ENCODE data around the gene TTC3. TPM values are rescaled to one million over a fixed set of nuclear protein-coding genes. Genes with fewer than 3 reads are reported as not detected.

TTC3 gene
- total and polyA plus RNA-seq, 2 of the 13 experiments (the other 11 are each of a cell fraction or from before 2014, with no cell fraction given), result 55.7 to 108 TPM

GRCh38 chr21:37153935-37154350 is 80.9 kb downstream of the TTC3 start (continued):
- TF ChIP-seq ZNF407 (CRISPR knock-in tag; IDR thresholded peaks at IDR 0.05; ENCODE audit: not compliant biosample characterization), result no peak
- TF ChIP-seq ZNF564 (CRISPR knock-in tag; IDR thresholded peaks at IDR 0.05), result no peak
- 0 out of 2 replicates have a peak, but pooled peaks have one; percentile 39 for TF ChIP-seq ZSCAN29 (CRISPR knock-in tag; conservative IDR thresholded peaks at IDR 0.05)
- TF ChIP-seq ZNF761 (CRISPR knock-in tag; conservative IDR thresholded peaks at IDR 0.05), result no peak
- TF ChIP-seq FOXP1 (IDR thresholded peaks at IDR 0.05), result no peak
- peak; percentile 69 for TF ChIP-seq FOXP1 (CRISPR knock-in tag; IDR thresholded peaks at IDR 0.05)
- 0 out of 2 replicates have a peak, but pooled peaks have one; percentile 40 for TF ChIP-seq ATF7-NPFF (CRISPR knock-in tag; IDR thresholded peaks at IDR 0.05; ENCODE audit: low read depth)
- no peak for TF ChIP-seq SCMH1 (CRISPR knock-in tag; IDR thresholded peaks at IDR 0.05; ENCODE audit: borderline replicate concordance)
- TF ChIP-seq AGO2 (optimal IDR thresholded peaks at IDR 0.05; ENCODE audit: low read depth, low read length), result no peak
- no peak for TF ChIP-seq ZMYM2 (CRISPR knock-in tag; IDR thresholded peaks at IDR 0.05)
- TF ChIP-seq NBN (conservative IDR thresholded peaks at IDR 0.05), result no peak
- TF ChIP-seq FOXK1 (CRISPR knock-in tag; IDR thresholded peaks at IDR 0.05; ENCODE audit: borderline replicate concordance, low read depth), result peak; percentile 71; the same call in 1 of the 2 replicates
- TF ChIP-seq ZNF496 (CRISPR knock-in tag; IDR thresholded peaks at IDR 0.05; ENCODE audit: insufficient replicate concordance), result no peak
- TF ChIP-seq, protein P1, sequence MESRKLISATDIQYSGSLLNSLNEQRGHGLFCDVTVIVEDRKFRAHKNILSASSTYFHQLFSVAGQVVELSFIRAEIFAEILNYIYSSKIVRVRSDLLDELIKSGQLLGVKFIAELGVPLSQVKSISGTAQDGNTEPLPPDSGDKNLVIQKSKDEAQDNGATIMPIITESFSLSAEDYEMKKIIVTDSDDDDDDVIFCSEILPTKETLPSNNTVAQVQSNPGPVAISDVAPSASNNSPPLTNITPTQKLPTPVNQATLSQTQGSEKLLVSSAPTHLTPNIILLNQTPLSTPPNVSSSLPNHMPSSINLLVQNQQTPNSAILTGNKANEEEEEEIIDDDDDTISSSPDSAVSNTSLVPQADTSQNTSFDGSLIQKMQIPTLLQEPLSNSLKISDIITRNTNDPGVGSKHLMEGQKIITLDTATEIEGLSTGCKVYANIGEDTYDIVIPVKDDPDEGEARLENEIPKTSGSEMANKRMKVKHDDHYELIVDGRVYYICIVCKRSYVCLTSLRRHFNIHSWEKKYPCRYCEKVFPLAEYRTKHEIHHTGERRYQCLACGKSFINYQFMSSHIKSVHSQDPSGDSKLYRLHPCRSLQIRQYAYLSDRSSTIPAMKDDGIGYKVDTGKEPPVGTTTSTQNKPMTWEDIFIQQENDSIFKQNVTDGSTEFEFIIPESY (CRISPR knock-in tag; IDR thresholded peaks at IDR 0.05), result peak; percentile 42; the same call in 1 of the 2 replicates
- TF ChIP-seq KMT2A (CRISPR knock-in tag; IDR thresholded peaks at IDR 0.05), result peak; percentile 58; the same call in 1 of the 2 replicates
- no peak for TF ChIP-seq SRSF4 (IDR thresholded peaks at IDR 0.05; ENCODE audit: low read depth, low read length, poor library complexity, severe bottlenecking)
- no peak for TF ChIP-seq ZNF709 (CRISPR knock-in tag; IDR thresholded peaks at IDR 0.05)
- TF ChIP-seq ZNF530 (CRISPR knock-in tag; IDR thresholded peaks at IDR 0.05; ENCODE audit: low read depth), result no peak

All from HepG2 (cell line).